ENCODE data around the gene ESRRA.

Gene ESRRA

DNA sequence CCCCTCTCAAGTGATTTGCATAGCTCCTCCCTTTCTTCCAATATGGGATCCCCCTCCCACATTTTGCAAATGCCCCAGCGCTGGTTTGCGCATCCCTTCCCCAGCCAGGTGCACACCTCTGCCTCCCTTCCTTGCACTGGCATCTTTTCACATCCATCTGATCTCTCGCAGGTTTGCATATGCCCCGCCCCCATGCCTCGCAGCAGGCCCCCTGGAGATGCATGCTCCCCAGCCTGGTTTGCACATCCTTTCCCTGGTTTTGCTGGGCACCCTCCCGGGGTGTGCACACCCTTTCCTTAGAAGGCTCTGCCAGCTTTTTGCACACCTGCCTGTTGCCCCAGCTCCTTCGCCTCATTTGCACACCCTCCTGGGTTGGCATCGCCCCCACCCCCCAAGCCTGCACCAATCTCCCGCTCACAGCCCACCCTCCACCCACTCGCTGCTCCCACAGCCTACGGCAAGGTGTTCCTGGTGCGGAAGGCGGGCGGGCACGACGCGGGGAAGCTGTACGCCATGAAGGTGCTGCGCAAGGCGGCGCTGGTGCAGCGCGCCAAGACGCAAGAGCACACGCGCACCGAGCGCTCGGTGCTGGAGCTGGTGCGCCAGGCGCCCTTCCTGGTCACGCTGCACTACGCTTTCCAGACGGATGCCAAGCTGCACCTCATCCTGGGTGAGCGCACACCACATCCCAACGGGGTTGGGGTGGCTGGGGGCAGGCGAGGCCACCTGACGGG, 54.6 kb downstream of the ESRRA start:
- peak overlapping the region; percentile 90 to 92 for H3K4me3 ChIP-seq (ENCODE audit: low read depth in 1 of 2, low read length in 2 of 2)
- H3K36me3 ChIP-seq (ENCODE audit: insufficient read depth, low read length) = peaks cover 28% of the 10 kb centered on the region
- peaks cover 25% of the 10 kb centered on the region for H3K4me1 ChIP-seq (ENCODE audit: insufficient read depth, low read length)
- no peaks in the 10 kb centered on the region for H3K27me3 ChIP-seq (ENCODE audit: control insufficient read depth in 1 of 2, insufficient read depth in 2 of 2, low read length in 2 of 2)
- peak overlapping the region; percentile 33 for H3K9ac ChIP-seq (ENCODE audit: low read length)
- peak overlapping the region; percentile 24 for H3K27ac ChIP-seq (ENCODE audit: low read depth, low read length)
- H3K9me3 ChIP-seq (ENCODE audit: low read length) = no peaks in the 10 kb centered on the region

DNA sequence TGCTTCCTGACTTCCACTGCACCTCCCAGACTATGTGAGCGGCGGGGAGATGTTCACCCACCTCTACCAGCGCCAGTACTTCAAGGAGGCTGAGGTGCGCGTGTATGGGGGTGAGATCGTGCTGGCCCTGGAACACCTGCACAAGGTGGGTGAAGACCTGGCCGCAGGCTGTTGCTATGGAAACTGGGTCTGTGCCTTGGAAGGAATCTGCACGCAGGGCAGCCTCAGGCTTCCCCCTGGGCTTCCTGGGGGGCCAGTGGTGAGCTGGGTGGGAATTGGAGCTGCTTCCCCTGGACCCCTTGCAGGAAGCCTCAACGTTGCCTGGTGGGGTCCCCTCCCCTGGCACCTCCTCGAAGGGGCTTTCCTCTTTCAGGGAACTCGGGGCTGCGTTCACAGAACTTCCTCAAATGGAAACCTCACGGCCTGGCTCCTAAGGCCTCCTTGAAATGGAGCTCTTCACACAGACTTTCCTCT, 55.2 kb downstream of the ESRRA start:
- H3K4me1 ChIP-seq (ENCODE audit: insufficient read depth, low read length) = peaks cover 22% of the 10 kb centered on the region
- no peaks in the 10 kb centered on the region for H3K27me3 ChIP-seq (ENCODE audit: control insufficient read depth in 1 of 2, insufficient read depth in 2 of 2, low read length in 2 of 2)
- no peak overlapping the region for H3K9ac ChIP-seq (ENCODE audit: low read length)
- peaks cover 35% of the 10 kb centered on the region for H3K36me3 ChIP-seq (ENCODE audit: insufficient read depth, low read length)
- peak overlapping the region in 1 of 2 donors; percentile 90 for H3K4me3 ChIP-seq (ENCODE audit: low read depth in 1 of 2, low read length in 2 of 2)
- H3K9me3 ChIP-seq (ENCODE audit: low read length) = no peaks in the 10 kb centered on the region
- no peak overlapping the region for H3K27ac ChIP-seq (ENCODE audit: low read depth, low read length)

DNA sequence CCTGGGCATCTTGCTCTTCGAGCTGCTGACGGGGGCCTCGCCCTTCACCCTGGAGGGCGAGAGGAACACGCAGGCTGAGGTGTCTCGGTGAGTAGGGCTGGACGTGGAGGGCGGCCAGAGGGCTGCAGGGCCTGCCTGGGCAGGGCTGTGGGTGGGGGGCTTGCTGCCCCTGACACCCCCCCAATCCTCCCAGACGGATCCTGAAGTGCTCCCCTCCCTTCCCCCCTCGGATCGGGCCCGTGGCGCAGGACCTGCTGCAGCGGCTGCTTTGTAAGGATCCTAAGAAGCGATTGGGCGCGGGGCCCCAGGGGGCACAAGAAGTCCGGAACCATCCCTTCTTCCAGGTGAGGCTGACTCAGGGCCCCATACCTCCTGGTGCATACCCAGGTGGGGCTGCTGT, 56.3 kb downstream of the ESRRA start:
- H3K4me1 ChIP-seq (ENCODE audit: insufficient read depth, low read length) = peaks cover 21% of the 10 kb centered on the region
- H3K36me3 ChIP-seq (ENCODE audit: insufficient read depth, low read length) = peaks cover 44% of the 10 kb centered on the region
- no peaks in the 10 kb centered on the region for H3K9me3 ChIP-seq (ENCODE audit: low read length)
- no peak overlapping the region for H3K27ac ChIP-seq (ENCODE audit: low read depth, low read length)
- no peaks in the 10 kb centered on the region for H3K27me3 ChIP-seq (ENCODE audit: control insufficient read depth in 1 of 2, insufficient read depth in 2 of 2, low read length in 2 of 2)
- no peak overlapping the region for H3K4me3 ChIP-seq (ENCODE audit: low read depth in 1 of 2, low read length in 2 of 2)
- H3K9ac ChIP-seq (ENCODE audit: low read length) = no peak overlapping the region

DNA sequence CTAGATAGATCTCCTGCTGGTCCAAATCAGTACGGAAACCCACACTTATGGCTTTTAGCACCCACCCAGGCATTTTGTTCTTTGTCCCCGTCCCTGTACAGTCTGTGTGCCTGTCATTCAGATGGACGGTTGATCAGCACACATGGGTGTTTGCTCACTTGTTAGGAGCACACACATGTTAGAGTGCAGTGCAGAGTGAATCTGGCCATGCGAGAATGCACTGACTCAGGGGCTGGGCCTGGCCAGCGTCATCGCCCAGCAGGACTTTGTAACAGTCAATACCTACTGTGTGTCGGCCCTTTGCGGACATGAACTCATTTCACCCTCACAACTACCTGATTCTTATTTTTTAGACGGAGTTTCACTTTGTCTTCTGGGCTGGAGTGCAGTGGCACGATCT, 57.0 kb downstream of the ESRRA start:
- peaks cover 46% of the 10 kb centered on the region for H3K36me3 ChIP-seq (ENCODE audit: insufficient read depth, low read length)
- H3K4me1 ChIP-seq (ENCODE audit: insufficient read depth, low read length) = peaks cover 21% of the 10 kb centered on the region
- no peaks in the 10 kb centered on the region for H3K9me3 ChIP-seq (ENCODE audit: low read length)
- H3K4me3 ChIP-seq (ENCODE audit: low read depth in 1 of 2, low read length in 2 of 2) = no peak overlapping the region
- H3K27ac ChIP-seq (ENCODE audit: low read depth, low read length) = no peak overlapping the region
- H3K27me3 ChIP-seq (ENCODE audit: control insufficient read depth in 1 of 2, insufficient read depth in 2 of 2, low read length in 2 of 2) = no peaks in the 10 kb centered on the region
- no peak overlapping the region for H3K9ac ChIP-seq (ENCODE audit: low read length)

DNA sequence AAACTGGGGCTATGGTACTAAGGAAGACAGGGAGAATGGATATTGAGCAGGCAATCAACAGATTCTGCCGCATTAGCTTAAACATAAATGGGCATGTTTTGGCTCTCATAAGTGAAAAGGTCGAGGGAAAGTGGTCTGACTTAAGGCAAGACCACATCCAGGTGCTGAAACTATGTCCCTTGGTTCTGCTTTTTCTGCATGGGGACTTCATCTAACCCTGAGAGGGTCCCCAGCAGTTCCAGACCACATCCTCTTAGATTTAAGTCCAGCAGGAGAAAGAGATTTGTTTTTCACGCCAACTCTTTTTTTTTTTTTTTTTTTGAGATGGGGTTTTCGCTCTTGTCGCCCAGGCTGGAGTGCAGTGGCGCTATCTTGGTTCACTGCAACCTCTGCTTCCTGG, 59.1 kb downstream of the ESRRA start:
- no peak overlapping the region for H3K9ac ChIP-seq (ENCODE audit: low read length)
- no peak overlapping the region for H3K4me3 ChIP-seq (ENCODE audit: low read depth in 1 of 2, low read length in 2 of 2)
- peaks cover 56% of the 10 kb centered on the region for H3K36me3 ChIP-seq (ENCODE audit: insufficient read depth, low read length)
- H3K9me3 ChIP-seq (ENCODE audit: low read length) = no peaks in the 10 kb centered on the region
- no peak overlapping the region for H3K27ac ChIP-seq (ENCODE audit: low read depth, low read length)
- H3K27me3 ChIP-seq (ENCODE audit: control insufficient read depth in 1 of 2, insufficient read depth in 2 of 2, low read length in 2 of 2) = no peaks in the 10 kb centered on the region
- H3K4me1 ChIP-seq (ENCODE audit: insufficient read depth, low read length) = peaks cover 11% of the 10 kb centered on the region

DNA sequence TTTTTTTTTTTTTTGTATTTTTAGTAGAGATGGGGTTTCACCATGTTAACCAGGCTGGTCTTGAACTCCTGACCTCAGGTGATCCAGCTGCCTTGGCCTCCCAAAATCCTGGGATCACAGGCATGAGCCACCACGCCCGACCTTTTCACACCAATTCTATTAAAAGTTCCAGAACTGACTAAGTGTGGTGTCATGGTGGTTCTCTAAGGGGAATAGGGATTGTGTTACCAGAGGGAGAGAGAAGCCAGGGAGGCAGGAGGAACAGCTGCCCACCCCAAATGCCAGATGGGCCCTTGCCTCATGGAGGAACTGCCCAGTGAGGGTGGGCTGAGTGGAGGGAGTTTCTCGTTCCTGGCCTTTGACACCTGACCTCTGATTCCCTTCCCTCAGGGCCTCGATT, 59.6 kb downstream of the ESRRA start:
- Histone ChIP-seq H3K27me3 (ENCODE audit: control insufficient read depth in 1 of 2, insufficient read depth in 2 of 2, low read length in 2 of 2) (no peaks in the 10 kb centered on the region), H3K27ac (ENCODE audit: low read depth, low read length) (no peak overlapping the region), H3K9me3 (ENCODE audit: low read length) (no peaks in the 10 kb centered on the region), H3K4me3 (ENCODE audit: low read depth in 1 of 2, low read length in 2 of 2) (no peak overlapping the region), H3K36me3 (ENCODE audit: insufficient read depth, low read length) (peaks cover 60% of the 10 kb centered on the region), H3K9ac (ENCODE audit: low read length) (no peak overlapping the region), H3K4me1 (ENCODE audit: insufficient read depth, low read length) (peaks cover 6% of the 10 kb centered on the region)
